ENCODE results near the gene GOLGA6B. TPM values are rescaled to one million over a fixed set of nuclear protein-coding genes. Genes with fewer than 3 reads are reported as not detected.
"Not testable (repeated sequence)": the region's sequence is repeated elsewhere in the genome, so short reads cannot be mapped to it uniquely, and the experiment has no call there.

GOLGA6B gene
- total RNA-seq, 2 experiments from 2014 or later, result not detected

DNA sequence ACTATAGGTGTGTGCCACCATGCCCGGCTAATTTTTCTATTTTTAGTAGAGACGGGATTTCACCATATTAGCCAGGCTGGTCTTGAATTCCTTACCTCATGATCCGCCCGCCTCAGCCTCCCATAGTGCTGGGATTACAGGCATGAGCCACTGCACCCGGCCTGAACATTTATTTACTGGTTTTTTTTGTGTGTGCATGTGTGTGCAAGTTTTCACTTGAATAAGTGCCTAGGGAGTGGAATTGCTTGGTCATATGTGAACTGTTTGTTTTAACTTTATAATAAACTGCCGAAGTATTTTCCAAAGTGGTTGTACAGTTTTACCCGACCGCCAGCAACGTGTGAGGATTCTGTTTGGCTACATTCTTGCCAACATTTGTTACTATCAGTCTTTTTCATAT lies 45.6 kb downstream of the GOLGA6B start:
- POLR2A ChIA-PET, result no interaction called here
- H3K36me3 Mint-ChIP-seq (ENCODE audit: low read depth), result peaks cover 4% of the 10 kb centered on the region
- H3K9me3 Mint-ChIP-seq (ENCODE audit: low read depth), result no peaks in the 10 kb centered on the region
- no peak overlapping the region for H3K27ac Mint-ChIP-seq
- ATAC-seq (no peak), DNase-seq (no peak)
- no peaks in the 10 kb centered on the region for H3K27me3 Mint-ChIP-seq
- CTCF ChIA-PET, result no interaction called here
- intact Hi-C loops (cut with DNase I, micrococcal nuclease), result no loop called here
- H3K4me3 Mint-ChIP-seq, result no peak overlapping the region
- H3K4me1 Mint-ChIP-seq, result peaks cover 4% of the 10 kb centered on the region

DNA sequence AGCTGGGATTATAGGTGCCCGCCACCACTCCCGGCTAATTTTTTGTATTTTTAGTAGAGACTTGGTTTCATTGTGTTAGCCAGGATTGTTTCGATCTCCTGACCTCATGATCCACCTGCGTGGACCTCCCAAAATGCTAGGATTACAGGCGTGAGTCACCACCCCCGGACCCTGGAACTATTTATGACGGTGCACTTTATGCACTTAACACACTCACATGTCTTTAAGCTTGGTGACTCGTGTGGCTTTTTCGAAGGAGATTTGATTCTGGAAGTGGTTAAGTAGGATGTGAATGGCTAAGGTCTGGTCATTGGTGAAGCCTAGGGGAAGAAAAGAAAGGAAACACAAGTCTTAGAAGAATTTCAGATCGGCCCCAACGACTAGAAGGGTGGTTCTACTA lies 51.8 kb downstream of the GOLGA6B start:
- ATAC-seq, result no peak
- ChIA-PET CTCF (interaction anchor here (0.7 to 1.9 kb wide), 3 partner anchors 13 to 111 kb away, joined by 3 to 8 read pairs (median 6); no protein-coding TSS in a partner anchor), POLR2A (interaction anchor here (0.6 kb wide), 2 partner anchors 30 to 945 kb away, joined by 3 read pairs; no protein-coding TSS in a partner anchor)
- peaks cover 4% of the 10 kb centered on the region for H3K4me1 Mint-ChIP-seq
- no peaks in the 10 kb centered on the region for H3K9me3 Mint-ChIP-seq (ENCODE audit: low read depth)
- no peak overlapping the region for H3K27ac Mint-ChIP-seq
- H3K27me3 Mint-ChIP-seq, result no peaks in the 10 kb centered on the region
- peaks cover 2% of the 10 kb centered on the region for H3K36me3 Mint-ChIP-seq (ENCODE audit: low read depth)
- no peak overlapping the region for H3K4me3 Mint-ChIP-seq
- DNase-seq, result no peak
- intact Hi-C loops (cut with DNase I, micrococcal nuclease), result no loop called here

DNA sequence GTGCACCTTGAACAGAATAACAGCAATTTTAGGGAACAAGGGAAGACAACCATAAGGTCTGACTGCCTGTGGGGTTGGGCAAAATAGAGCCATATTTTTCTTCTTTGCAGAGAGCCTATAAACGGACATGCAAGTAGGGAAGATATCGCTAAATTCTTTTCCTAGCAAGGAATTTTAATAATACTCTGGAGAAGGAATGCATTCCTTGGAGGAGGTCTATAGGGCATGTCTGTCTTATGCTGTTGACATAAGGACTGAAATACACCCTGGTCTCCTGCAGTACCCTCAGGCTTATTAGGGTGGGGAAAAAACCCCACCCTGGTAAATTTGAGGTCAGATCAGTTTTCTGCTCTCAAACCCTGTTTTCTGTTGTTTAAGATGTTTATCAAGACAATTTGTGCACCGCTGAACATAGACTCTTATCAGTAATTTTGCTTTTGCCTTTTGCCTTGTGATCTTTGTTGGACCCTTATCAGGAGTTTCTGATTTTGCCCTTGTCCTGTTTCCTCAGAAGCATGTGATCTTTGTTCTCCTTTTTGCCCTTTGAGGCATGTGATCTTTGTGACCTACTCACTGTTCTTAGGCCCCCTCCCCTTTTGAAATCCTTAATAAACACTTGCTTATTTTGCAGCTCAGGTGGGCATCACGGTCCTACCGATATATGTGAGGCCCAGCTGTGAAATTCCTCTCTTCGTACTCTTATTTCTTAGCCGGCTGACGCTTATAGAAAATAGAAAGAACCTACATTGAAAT lies 54.2 kb downstream of the GOLGA6B start:
- H3K4me3 Mint-ChIP-seq; H3K9me3 Mint-ChIP-seq (ENCODE audit: low read depth); H3K4me1 Mint-ChIP-seq; DNase-seq; H3K27me3 Mint-ChIP-seq; H3K27ac Mint-ChIP-seq; POLR2A ChIA-PET; intact Hi-C loops (cut with DNase I, micrococcal nuclease); H3K36me3 Mint-ChIP-seq (ENCODE audit: low read depth); ATAC-seq: not testable (repeated sequence)
- CTCF ChIA-PET, result interaction anchor here (1.7 kb wide), 1 partner anchor 13 kb away, joined by 7 read pairs; no protein-coding TSS in a partner anchor

Other genes with a start within 250 kb of the GOLGA6B start
- 100 to 1,000 TPM; 177 to 195 TPM for gene ARIH1, start 180.4 kb upstream of the GOLGA6B start, total RNA-seq
- not detected for gene HIGD2B, start 31.5 kb downstream of the GOLGA6B start, total RNA-seq
- gene BBS4, start 31.5 kb downstream of the GOLGA6B start, total RNA-seq, result 10 to 100 TPM; 13.7 to 14.9 TPM
- gene ADPGK, start 129.1 kb downstream of the GOLGA6B start, total RNA-seq, result 10 to 100 TPM; 58.0 to 70.8 TPM